ENCODE results near the gene SSUH2. TPM values are rescaled to one million over a fixed set of nuclear protein-coding genes. Genes with fewer than 3 reads are reported as not detected.

The SSUH2 gene
- total and polyA plus RNA-seq, 2 of the 4 experiments (the other 2 are of a cell fraction) = 0.10 TPM; not detected in 1

GRCh38 chr3:8663177-8664061 is 18.8 kb upstream of the SSUH2 start:
- H3K9me1 ChIP-seq (ENCODE audit: insufficient read depth, low read length) = peaks cover 4% of the 10 kb centered on the region
- no peak overlapping the region for H3K23ac ChIP-seq (ENCODE audit: low read depth, low read length)
- H3K56ac ChIP-seq (ENCODE audit: extremely low read depth, insufficient read depth, low read length) = no peak overlapping the region
- ATAC-seq (ENCODE audit: low read depth) (peak; percentile 67), DNase-seq (peak; percentile 61)
- H4K91ac ChIP-seq (ENCODE audit: insufficient read depth, low read depth, low read length) = no peak overlapping the region
- H4K8ac ChIP-seq (ENCODE audit: low read depth in 2 of 2, low read length in 2 of 2) = no peak overlapping the region
- no peaks in the 10 kb centered on the region for H3K79me1 ChIP-seq (ENCODE audit: low read depth in 1 of 2, low read length in 2 of 2)
- H4K20me1 ChIP-seq (ENCODE audit: insufficient read depth, low read length) = no peaks in the 10 kb centered on the region
- H2BK120ac ChIP-seq (ENCODE audit: low read depth, low read length) = no peak overlapping the region
- no TSS peak for BruUV-seq (replicated peaks)
- CTCF ChIA-PET = interaction anchor here (1.0 to 1.2 kb wide), 3 partner anchors 33 to 323 kb away, joined by 3 to 9 read pairs (median 3); partner anchors contain the start of gene OXTR
- H3K27ac ChIP-seq (ENCODE audit: insufficient read depth, low read length) = no peak overlapping the region
- no peak overlapping the region for H3K18ac ChIP-seq (ENCODE audit: low read depth, low read length)
- H3K4me1 ChIP-seq (ENCODE audit: control insufficient read depth, insufficient read depth, low read length) = peaks cover 8% of the 10 kb centered on the region
- H3K36me3 ChIP-seq (ENCODE audit: control insufficient read depth, insufficient read depth, low read length) = no peaks in the 10 kb centered on the region
- H2AK9ac ChIP-seq (replicated peaks; ENCODE audit: low read depth, low read length, poor library complexity) = no peak overlapping the region
- H2BK20ac ChIP-seq (ENCODE audit: low read depth, low read length) = no peak overlapping the region
- no peak overlapping the region for H3K14ac ChIP-seq (replicated peaks; ENCODE audit: low read depth, low read length)
- WGBS, 2 experiments (ENCODE audit: extremely low coverage in 2 of 2, insufficient read length in 1 of 2) = 18% methylated on average over 2 of the region's 12 CpGs; no CpG with 5 or more reads in 1 of the 2 experiments
- no peak overlapping the region for H2AK5ac ChIP-seq (ENCODE audit: low read depth, low read length)
- dilution Hi-C loops (cut with HindIII; ENCODE audit: low sequenced_read_pairs, unreplicated experiment) (no loop called here), intact Hi-C loops (cut with micrococcal nuclease) (loop anchor here (1.0 to 10.0 kb wide), 4 partner anchors 104 to 639 kb away; partner anchors contain the start of genes OXTR and RAD18), in situ Hi-C loops (cut with MboI; ENCODE audit: low sequenced_read_pairs) (loop anchor here (25.0 kb wide), 1 partner anchor 399 kb away; no protein-coding TSS in a partner anchor)
- H2BK5ac ChIP-seq (ENCODE audit: low read depth, low read length, poor library complexity, severe bottlenecking) = no peak overlapping the region
- no peak overlapping the region for H2AFZ ChIP-seq (replicated peaks; ENCODE audit: low read length, poor library complexity)
- no peaks in the 10 kb centered on the region; the same call in 1 of the 2 replicates for H3K27me3 ChIP-seq (ENCODE audit: control insufficient read depth, insufficient read depth, low read length)
- H3K9ac ChIP-seq (ENCODE audit: low read depth, low read length) = no peak overlapping the region
- no peak overlapping the region for H4K5ac ChIP-seq (ENCODE audit: low read depth, low read length)
- POLR2A ChIA-PET (ENCODE audit: unreplicated experiment) = no interaction called here
- no peak overlapping the region for H3K4me2 ChIP-seq (ENCODE audit: low read depth, low read length)
- no peak overlapping the region for H2BK15ac ChIP-seq (ENCODE audit: low read depth, low read length)
- H3K9me3 ChIP-seq (ENCODE audit: control insufficient read depth, insufficient read depth, low read length) = no peaks in the 10 kb centered on the region
- H3K4me3 ChIP-seq (ENCODE audit: insufficient read depth, low read depth, low read length) = no peak overlapping the region
- H3K4ac ChIP-seq (ENCODE audit: low read depth, low read length) = no peak overlapping the region
- TF ChIP-seq NFE2L2 (IDR thresholded peaks at IDR 0.05; ENCODE audit: low read depth, low read length) (no peak), MAZ (IDR thresholded peaks at IDR 0.05; ENCODE audit: borderline replicate concordance, low read depth, low read length) (no peak), BHLHE40 (IDR thresholded peaks at IDR 0.05; ENCODE audit: low read depth, low read length) (no peak), MAFK (IDR thresholded peaks at IDR 0.05; ENCODE audit: low read depth, low read length) (no peak), RFX5 (IDR thresholded peaks at IDR 0.05; ENCODE audit: low read depth, low read length) (no peak), POLR2A (IDR thresholded peaks at IDR 0.05; ENCODE audit: low read depth, low read length) (no peak), MXI1 (IDR thresholded peaks at IDR 0.05; ENCODE audit: borderline replicate concordance, low read depth, low read length) (no peak), FOS (IDR thresholded peaks at IDR 0.05; ENCODE audit: low read depth, low read length) (no peak), CEBPB (IDR thresholded peaks at IDR 0.05; ENCODE audit: low read depth, low read length) (peak; percentile 51), SMC3 (IDR thresholded peaks at IDR 0.05; ENCODE audit: low read depth, low read length) (peak; percentile 68), RCOR1 (IDR thresholded peaks at IDR 0.05; ENCODE audit: insufficient replicate concordance, low read length) (no peak), CHD1 (IDR thresholded peaks at IDR 0.05; ENCODE audit: low read depth, low read length) (no peak)
- TF ChIP-seq, protein P1, sequence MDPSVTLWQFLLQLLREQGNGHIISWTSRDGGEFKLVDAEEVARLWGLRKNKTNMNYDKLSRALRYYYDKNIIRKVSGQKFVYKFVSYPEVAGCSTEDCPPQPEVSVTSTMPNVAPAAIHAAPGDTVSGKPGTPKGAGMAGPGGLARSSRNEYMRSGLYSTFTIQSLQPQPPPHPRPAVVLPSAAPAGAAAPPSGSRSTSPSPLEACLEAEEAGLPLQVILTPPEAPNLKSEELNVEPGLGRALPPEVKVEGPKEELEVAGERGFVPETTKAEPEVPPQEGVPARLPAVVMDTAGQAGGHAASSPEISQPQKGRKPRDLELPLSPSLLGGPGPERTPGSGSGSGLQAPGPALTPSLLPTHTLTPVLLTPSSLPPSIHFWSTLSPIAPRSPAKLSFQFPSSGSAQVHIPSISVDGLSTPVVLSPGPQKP (IDR thresholded peaks at IDR 0.05; ENCODE audit: borderline replicate concordance, low read depth, low read length) = no peak
- TF ChIP-seq, protein P2, sequence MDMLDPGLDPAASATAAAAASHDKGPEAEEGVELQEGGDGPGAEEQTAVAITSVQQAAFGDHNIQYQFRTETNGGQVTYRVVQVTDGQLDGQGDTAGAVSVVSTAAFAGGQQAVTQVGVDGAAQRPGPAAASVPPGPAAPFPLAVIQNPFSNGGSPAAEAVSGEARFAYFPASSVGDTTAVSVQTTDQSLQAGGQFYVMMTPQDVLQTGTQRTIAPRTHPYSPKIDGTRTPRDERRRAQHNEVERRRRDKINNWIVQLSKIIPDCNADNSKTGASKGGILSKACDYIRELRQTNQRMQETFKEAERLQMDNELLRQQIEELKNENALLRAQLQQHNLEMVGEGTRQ (IDR thresholded peaks at IDR 0.05; ENCODE audit: low read depth, low read length) = no peak
